ENCODE results near the gene PPFIA1. TPM values are rescaled to one million over a fixed set of nuclear protein-coding genes. Genes with fewer than 3 reads are reported as not detected.

The PPFIA1 gene
- total and polyA plus RNA-seq, 4 donors: 27.5 to 85.0 (median 43.5) TPM

DNA sequence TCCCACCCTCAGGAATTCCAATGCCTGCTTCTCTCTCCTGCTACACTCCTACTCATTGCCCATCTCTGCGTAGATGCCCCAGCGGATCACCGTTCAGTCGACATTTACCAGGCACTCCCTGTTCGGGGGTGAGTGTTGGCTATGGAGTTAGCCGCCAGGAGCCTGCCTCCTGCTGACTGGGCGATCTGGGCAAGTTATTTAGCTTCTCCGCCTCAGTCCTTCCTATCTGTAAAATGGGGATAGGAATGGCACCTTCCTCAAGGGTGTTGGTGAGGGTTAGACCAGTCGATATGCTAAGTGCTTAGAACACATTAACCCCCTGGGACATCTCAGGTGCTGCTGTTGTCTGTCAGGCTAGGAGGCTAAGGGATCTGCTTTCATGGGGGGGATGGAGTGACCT, 36.5 kb upstream of the PPFIA1 start:
- WGBS, 2 donors: 93 to 98% methylated on average over 9 of the region's 9 CpGs
- no peak for DNase-seq
- H3K9me3 ChIP-seq (ENCODE audit: control insufficient read depth in 4 of 4, insufficient read depth in 3 of 4, low read length in 3 of 4): no peaks in the 10 kb centered on the region
- ATAC-seq (ENCODE audit: insufficient read depth, low FRiP score): no peak
- no peak overlapping the region for H3K9ac ChIP-seq (ENCODE audit: insufficient read depth in 1 of 2, low read length in 2 of 2)
- no peak overlapping the region for H3K27ac ChIP-seq (ENCODE audit: low read depth in 1 of 2, low read length in 1 of 2)
- H3K27me3 ChIP-seq (ENCODE audit: control insufficient read depth in 3 of 3, insufficient read depth in 3 of 3, low read length in 2 of 3): no peaks in the 10 kb centered on the region
- H3K36me3 ChIP-seq (ENCODE audit: control insufficient read depth in 4 of 4, insufficient read depth in 4 of 4, low read length in 4 of 4): no peaks in the 10 kb centered on the region
- H3K4me1 ChIP-seq (ENCODE audit: control insufficient read depth in 5 of 5, insufficient read depth in 5 of 5, low read length in 5 of 5): no peaks in the 10 kb centered on the region
- H3K4me3 ChIP-seq: no peak overlapping the region
- TF ChIP-seq, protein P1, sequence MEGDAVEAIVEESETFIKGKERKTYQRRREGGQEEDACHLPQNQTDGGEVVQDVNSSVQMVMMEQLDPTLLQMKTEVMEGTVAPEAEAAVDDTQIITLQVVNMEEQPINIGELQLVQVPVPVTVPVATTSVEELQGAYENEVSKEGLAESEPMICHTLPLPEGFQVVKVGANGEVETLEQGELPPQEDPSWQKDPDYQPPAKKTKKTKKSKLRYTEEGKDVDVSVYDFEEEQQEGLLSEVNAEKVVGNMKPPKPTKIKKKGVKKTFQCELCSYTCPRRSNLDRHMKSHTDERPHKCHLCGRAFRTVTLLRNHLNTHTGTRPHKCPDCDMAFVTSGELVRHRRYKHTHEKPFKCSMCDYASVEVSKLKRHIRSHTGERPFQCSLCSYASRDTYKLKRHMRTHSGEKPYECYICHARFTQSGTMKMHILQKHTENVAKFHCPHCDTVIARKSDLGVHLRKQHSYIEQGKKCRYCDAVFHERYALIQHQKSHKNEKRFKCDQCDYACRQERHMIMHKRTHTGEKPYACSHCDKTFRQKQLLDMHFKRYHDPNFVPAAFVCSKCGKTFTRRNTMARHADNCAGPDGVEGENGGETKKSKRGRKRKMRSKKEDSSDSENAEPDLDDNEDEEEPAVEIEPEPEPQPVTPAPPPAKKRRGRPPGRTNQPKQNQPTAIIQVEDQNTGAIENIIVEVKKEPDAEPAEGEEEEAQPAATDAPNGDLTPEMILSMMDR (IDR thresholded peaks at IDR 0.05; ENCODE audit: control extremely low read depth, extremely low read depth): no peak

DNA sequence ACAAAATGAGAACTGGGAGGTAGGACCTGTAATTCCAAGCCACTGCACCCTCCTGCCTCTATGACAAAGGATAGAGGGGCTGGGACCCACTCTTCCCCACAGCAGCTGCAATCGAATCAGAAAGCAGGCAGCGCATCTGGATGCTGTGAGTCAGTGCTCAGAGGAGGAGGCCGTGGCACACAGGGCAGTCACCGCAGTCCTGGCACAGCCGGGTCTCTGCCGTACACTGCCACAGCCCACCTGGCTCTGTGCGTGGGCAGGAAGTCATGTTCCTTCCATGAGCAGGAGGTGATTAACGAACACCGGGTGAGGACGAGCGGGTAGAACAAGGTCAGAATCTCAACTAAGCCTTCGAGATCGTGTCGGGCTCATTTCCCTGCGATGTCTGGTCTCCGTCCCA, 30.2 kb upstream of the PPFIA1 start:
- no peaks in the 10 kb centered on the region for H3K4me1 ChIP-seq (ENCODE audit: control insufficient read depth in 5 of 5, insufficient read depth in 5 of 5, low read length in 5 of 5)
- DNase-seq: no peak
- H3K27ac ChIP-seq (ENCODE audit: low read depth in 1 of 2, low read length in 1 of 2): no peak overlapping the region
- 70 to 71% methylated on average over 16 of the region's 16 CpGs for WGBS, 2 donors
- no peaks in the 10 kb centered on the region for H3K27me3 ChIP-seq (ENCODE audit: control insufficient read depth in 3 of 3, insufficient read depth in 3 of 3, low read length in 2 of 3)
- H3K36me3 ChIP-seq (ENCODE audit: control insufficient read depth in 4 of 4, insufficient read depth in 4 of 4, low read length in 4 of 4): no peaks in the 10 kb centered on the region
- no peak overlapping the region for H3K9ac ChIP-seq (ENCODE audit: insufficient read depth in 1 of 2, low read length in 2 of 2)
- TF ChIP-seq, protein P1 (IDR thresholded peaks at IDR 0.05; ENCODE audit: control extremely low read depth, extremely low read depth): no peak
- no peak overlapping the region for H3K4me3 ChIP-seq
- H3K9me3 ChIP-seq (ENCODE audit: control insufficient read depth in 4 of 4, insufficient read depth in 3 of 4, low read length in 3 of 4): peaks cover 0 to 2% (median 0%) of the 10 kb centered on the region in 4 donors
- ATAC-seq (ENCODE audit: insufficient read depth, low FRiP score): no peak

DNA sequence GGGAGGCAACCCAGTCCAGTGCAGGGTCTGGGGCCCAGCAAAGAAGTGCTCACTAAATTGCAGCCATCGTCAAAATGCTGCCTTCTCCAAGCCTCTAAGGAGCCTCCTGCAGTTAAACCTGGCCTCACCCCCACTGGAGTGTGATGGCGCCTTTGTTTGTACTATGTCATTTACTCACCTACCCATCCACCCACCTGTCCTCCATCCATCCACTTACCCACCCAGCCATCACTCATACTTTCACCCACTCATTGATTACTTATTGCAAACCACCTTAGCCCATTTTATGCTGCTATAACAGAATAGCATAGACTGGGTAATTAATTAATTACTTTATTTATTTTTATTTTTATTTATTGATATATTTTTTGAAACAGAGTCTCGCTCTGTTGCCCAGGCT, 28.8 kb upstream of the PPFIA1 start:
- Histone ChIP-seq H3K27me3 (ENCODE audit: control insufficient read depth in 3 of 3, insufficient read depth in 3 of 3, low read length in 2 of 3) (no peaks in the 10 kb centered on the region), H3K36me3 (ENCODE audit: control insufficient read depth in 4 of 4, insufficient read depth in 4 of 4, low read length in 4 of 4) (no peaks in the 10 kb centered on the region), H3K4me3 (no peak overlapping the region), H3K9ac (ENCODE audit: insufficient read depth in 1 of 2, low read length in 2 of 2) (no peak overlapping the region), H3K4me1 (ENCODE audit: control insufficient read depth in 5 of 5, insufficient read depth in 5 of 5, low read length in 5 of 5) (no peaks in the 10 kb centered on the region), H3K27ac (ENCODE audit: low read depth in 1 of 2, low read length in 1 of 2) (no peak overlapping the region), H3K9me3 (ENCODE audit: control insufficient read depth in 4 of 4, insufficient read depth in 3 of 4, low read length in 3 of 4) (peaks cover 0 to 2% (median 0%) of the 10 kb centered on the region in 4 donors)
- ATAC-seq (ENCODE audit: insufficient read depth, low FRiP score): no peak
- DNase-seq: no peak
- TF ChIP-seq, protein P1 (IDR thresholded peaks at IDR 0.05; ENCODE audit: control extremely low read depth, extremely low read depth): no peak
- 85 to 99% methylated on average over 3 of the region's 3 CpGs for WGBS, 2 donors

DNA sequence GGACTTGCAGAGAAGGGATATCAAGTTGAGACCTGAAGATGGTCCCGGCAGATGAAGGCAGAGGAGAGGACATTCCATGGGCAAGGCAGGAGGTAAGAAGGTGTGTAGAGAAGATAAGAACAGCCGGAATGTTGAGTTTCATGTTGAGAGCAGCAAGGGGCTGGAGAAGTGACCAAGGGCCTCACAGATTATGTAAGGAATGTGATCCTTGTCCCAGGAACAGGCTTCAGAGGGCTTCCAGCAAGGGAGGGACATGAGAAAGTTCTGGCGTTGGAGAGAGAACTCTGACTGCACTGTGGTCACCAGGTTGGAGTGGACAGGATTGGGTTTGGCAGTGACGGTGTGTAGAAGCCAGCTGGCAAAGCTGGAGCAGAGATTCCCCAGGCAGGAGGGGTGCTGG, 27.6 kb upstream of the PPFIA1 start:
- Histone ChIP-seq H3K36me3 (ENCODE audit: control insufficient read depth in 4 of 4, insufficient read depth in 4 of 4, low read length in 4 of 4) (no peaks in the 10 kb centered on the region), H3K27me3 (ENCODE audit: control insufficient read depth in 3 of 3, insufficient read depth in 3 of 3, low read length in 2 of 3) (no peaks in the 10 kb centered on the region), H3K4me1 (ENCODE audit: control insufficient read depth in 5 of 5, insufficient read depth in 5 of 5, low read length in 5 of 5) (peaks cover 0 to 2% (median 0%) of the 10 kb centered on the region in 5 donors), H3K27ac (ENCODE audit: low read depth in 1 of 2, low read length in 1 of 2) (no peak overlapping the region), H3K4me3 (no peak overlapping the region), H3K9ac (ENCODE audit: insufficient read depth in 1 of 2, low read length in 2 of 2) (no peak overlapping the region), H3K9me3 (ENCODE audit: control insufficient read depth in 4 of 4, insufficient read depth in 3 of 4, low read length in 3 of 4) (peaks cover 0 to 2% (median 0%) of the 10 kb centered on the region in 4 donors)
- no peak for DNase-seq
- TF ChIP-seq, protein P1 (IDR thresholded peaks at IDR 0.05; ENCODE audit: control extremely low read depth, extremely low read depth): no peak
- ATAC-seq (ENCODE audit: insufficient read depth, low FRiP score): no peak
- 62 to 75% methylated on average over 4 of the region's 4 CpGs for WGBS, 2 donors

All from lung (tissue), 12 donors.